HCT116 (cell line): ENCODE data around the gene MROH7. TPM values are rescaled to one million over a fixed set of nuclear protein-coding genes. Genes with fewer than 3 reads are reported as not detected.

Source experiments
- ATAC-seq: fragments of 200-7000 bp; cut with Tn5 transposase; 2 replicates; pipeline ENCODE4 v1.9.1; 2020; ENCODE audit warnings: mild to moderate bottlenecking, moderate library complexity
- BruUV-seq: library from RNA; stranded (reverse); fragments of 400-500 nt; replicated peaks from 2 replicates; lab custom pipeline; 2021; lab: Mats Ljungman, UMichigan
- CTCF ChIA-PET: fragments of 300-600 bp; sonication (Branson Sonifier 250); formaldehyde crosslinking; loops from one replicate; lab custom pipeline; 2021; ENCODE audit warnings: antibody characterized with exemption; lab: Charles Lee
- POLR2A ChIA-PET: fragments of 300-600, 350-600 bp; sonication (Branson Sonifier 250); formaldehyde crosslinking; loops from one replicate; lab custom pipeline; 2021; ENCODE audit warnings: antibody characterized with exemption; lab: Charles Lee
- RAD21 ChIA-PET, 2 experiments: fragments of 300-600 bp; sonication (Branson Sonifier 250); formaldehyde crosslinking; loops; one replicate each; lab custom pipeline; 2023; ENCODE audit warnings: low total read pairs in 2 of 2; ENCODE audit not compliant: uncharacterized antibody in 2 of 2, unreplicated experiment in 2 of 2, low non-redundant PET in 1 of 2; lab: Charles Lee
- DNase-seq: peaks from one replicate; pipeline ENCODE4 v3.0.0-alpha.2; 2010; ENCODE audit warnings: low read depth, low spot score
- H2AFZ ChIP-seq: fragments of 200-600 bp; shearing (Covaris generic), sonication (generic); 2 replicates; pipeline ENCODE4 v1.6.1; 2017; ENCODE audit warnings: low read depth, mixed run types, mixed read lengths, antibody characterized with exemption, low read length; ENCODE audit not compliant: poor library complexity, severe bottlenecking
- H3K27ac ChIP-seq: 2 replicates; pipeline ENCODE4 v1.5.1; 2012; ENCODE audit warnings: low read depth, low read length
- H3K27me3 ChIP-seq: fragments of 200-600 bp; sonication (generic); 2 replicates; pipeline ENCODE4 v1.6.1; 2016; ENCODE audit warnings: mixed run types, low read length, mixed read lengths; ENCODE audit not compliant: insufficient read depth
- H3K36me3 ChIP-seq, 2 experiments: fragments of 200-500 bp in 1 of 2; fragments of 200-600 bp in 1 of 2; sonication (Bioruptor generic) in 1 of 2; sonication (generic) in 1 of 2; 2 replicates each; pipeline versions ENCODE4 v1.5.1 to v1.6.1; 2014 to 2016; ENCODE audit warnings: low read length in 2 of 2, inconsistent platforms in 1 of 2, mixed read lengths in 1 of 2, mixed run types in 1 of 2; ENCODE audit not compliant: insufficient read depth in 2 of 2, control insufficient read depth in 1 of 2
- H3K4me1 ChIP-seq, 2 experiments: fragments of 200-600 bp in 1 of 2; sonication (generic) in 1 of 2; 2 replicates each; pipeline versions ENCODE4 v1.5.1 to v1.6.1; 2012 to 2017; ENCODE audit warnings: low read length in 2 of 2, inconsistent platforms in 1 of 2, mild to moderate bottlenecking in 1 of 2, mixed read lengths in 1 of 2, mixed run types in 1 of 2, moderate library complexity in 1 of 2; ENCODE audit not compliant: insufficient read depth in 2 of 2, control insufficient read depth in 1 of 2
- H3K4me2 ChIP-seq: fragments of 200-600 bp; sonication (generic); 2 replicates; pipeline ENCODE4 v1.6.1; 2017; ENCODE audit warnings: mixed run types, low read length, mixed read lengths
- H3K4me3 ChIP-seq, 2 experiments: fragments of 200-600 bp in 1 of 2; sonication (generic) in 1 of 2; replicated peaks in 1 of 2; 2 replicates each; pipeline ENCODE4 v1.5.1; 2011 to 2016; ENCODE audit warnings: low read length in 2 of 2, control low read depth in 1 of 2, low read depth in 1 of 2, mild to moderate bottlenecking in 1 of 2, mixed read lengths in 1 of 2, mixed run types in 1 of 2
- H3K79me2 ChIP-seq: fragments of 200-600 bp; sonication (generic); 2 replicates; pipeline ENCODE4 v1.6.1; 2017; ENCODE audit warnings: mild to moderate bottlenecking, mixed run types, low read length, moderate library complexity, mixed read lengths; ENCODE audit not compliant: insufficient read depth
- H3K9ac ChIP-seq: fragments of 200-600 bp; sonication (generic); 2 replicates; pipeline ENCODE4 v1.6.1; 2016; ENCODE audit warnings: low read length, mixed read lengths
- H3K9me2 ChIP-seq: fragments of 200-600 bp; sonication (generic), shearing (Covaris generic); 2 replicates; pipeline ENCODE4 v1.6.1; 2017; ENCODE audit warnings: mixed run types, mild to moderate bottlenecking, moderate library complexity; ENCODE audit not compliant: insufficient read depth
- H3K9me3 ChIP-seq, 2 experiments: fragments of 200-500 bp in 1 of 2; fragments of 200-600 bp in 1 of 2; sonication (Bioruptor generic) in 1 of 2; sonication (generic) in 1 of 2; 2 replicates each; pipeline ENCODE4 v1.6.1; 2014 to 2017; ENCODE audit warnings: low read length in 2 of 2, mixed read lengths in 2 of 2, inconsistent platforms in 1 of 2, low read depth in 1 of 2, mild to moderate bottlenecking in 1 of 2, mixed run types in 1 of 2, moderate library complexity in 1 of 2; ENCODE audit not compliant: control insufficient read depth in 1 of 2, insufficient read depth in 1 of 2
- H4K20me1 ChIP-seq: fragments of 200-600 bp; sonication (generic), shearing (Covaris generic); 2 replicates; pipeline ENCODE4 v1.6.1; 2017; ENCODE audit warnings: mixed run types, mild to moderate bottlenecking, moderate library complexity; ENCODE audit not compliant: insufficient read depth
- CBX3 ChIP-seq: IDR thresholded peaks from 2 replicates; pipeline ENCODE4 v1.6.1; 2012; ENCODE audit warnings: low read depth
- CEBPB ChIP-seq: IDR thresholded peaks from 2 replicates; pipeline ENCODE4 v1.6.1; 2012; ENCODE audit warnings: low read depth
- EGR1 ChIP-seq: IDR thresholded peaks from 2 replicates; pipeline ENCODE4 v1.6.1; 2012; ENCODE audit warnings: low read depth
- EZH2 ChIP-seq: fragments of 200-600 bp; sonication (generic); IDR thresholded peaks from 2 replicates; pipeline ENCODE4 v1.6.1; 2017; ENCODE audit warnings: antibody characterized with exemption, mixed run types
- FOSL1 ChIP-seq: IDR thresholded peaks from 2 replicates; pipeline ENCODE4 v1.6.1; 2012; ENCODE audit warnings: low read depth
- JUND ChIP-seq: IDR thresholded peaks from 2 replicates; pipeline ENCODE4 v1.6.1; 2012
- MAX ChIP-seq: IDR thresholded peaks from 2 replicates; pipeline ENCODE4 v1.6.1; 2012
- POLR2AphosphoS5 ChIP-seq: IDR thresholded peaks from 2 replicates; pipeline ENCODE4 v1.6.1; 2011; ENCODE audit warnings: mild to moderate bottlenecking, low read depth, low read length, moderate library complexity
- RAD21 ChIP-seq: IDR thresholded peaks from 2 replicates; pipeline ENCODE4 v1.6.1; 2012; ENCODE audit warnings: low read depth, mild to moderate bottlenecking
- SIN3A ChIP-seq: IDR thresholded peaks from 2 replicates; pipeline ENCODE4 v1.6.1; 2012; ENCODE audit warnings: low read depth
- SP1 ChIP-seq: IDR thresholded peaks from 2 replicates; pipeline ENCODE4 v1.6.1; 2012; ENCODE audit warnings: low read depth
- SRF ChIP-seq: IDR thresholded peaks from 2 replicates; pipeline ENCODE4 v1.6.1; 2012; ENCODE audit warnings: low read depth
- YY1 ChIP-seq: IDR thresholded peaks from 2 replicates; pipeline ENCODE4 v1.6.1; 2011; ENCODE audit warnings: low read length, low read depth, moderate library complexity, mild to moderate bottlenecking; ENCODE audit not compliant: insufficient replicate concordance; ENCODE audit errors: extremely low read depth
- ZBTB33 ChIP-seq: IDR thresholded peaks from 2 replicates; pipeline ENCODE4 v1.6.1; 2011; ENCODE audit warnings: mild to moderate bottlenecking, low read length, moderate library complexity; ENCODE audit not compliant: insufficient replicate concordance; ENCODE audit errors: extremely low read depth
- ZFX ChIP-seq: fragments of 450-650 bp; IDR thresholded peaks from 2 replicates; pipeline ENCODE4 v1.6.1; 2017
- intact Hi-C: fragments of 100-400 bp; cut with micrococcal nuclease; formaldehyde crosslinking; loops from 2 replicates; pipeline ENCODE4 v1.10.0; 2022
- total RNA-seq: library from RNA; stranded (reverse); gene quantifications from one replicate; pipeline ENCODE4 v1.2.1, GENCODE V29; 2021; ENCODE audit not compliant: unreplicated experiment
- TF ChIP-seq, protein P1 (sequence below): IDR thresholded peaks from 2 replicates; pipeline ENCODE4 v1.6.1; 2012

The MROH7 gene
- total RNA-seq, 1 experiment from 2014 or later: 1.1 TPM

DNA sequence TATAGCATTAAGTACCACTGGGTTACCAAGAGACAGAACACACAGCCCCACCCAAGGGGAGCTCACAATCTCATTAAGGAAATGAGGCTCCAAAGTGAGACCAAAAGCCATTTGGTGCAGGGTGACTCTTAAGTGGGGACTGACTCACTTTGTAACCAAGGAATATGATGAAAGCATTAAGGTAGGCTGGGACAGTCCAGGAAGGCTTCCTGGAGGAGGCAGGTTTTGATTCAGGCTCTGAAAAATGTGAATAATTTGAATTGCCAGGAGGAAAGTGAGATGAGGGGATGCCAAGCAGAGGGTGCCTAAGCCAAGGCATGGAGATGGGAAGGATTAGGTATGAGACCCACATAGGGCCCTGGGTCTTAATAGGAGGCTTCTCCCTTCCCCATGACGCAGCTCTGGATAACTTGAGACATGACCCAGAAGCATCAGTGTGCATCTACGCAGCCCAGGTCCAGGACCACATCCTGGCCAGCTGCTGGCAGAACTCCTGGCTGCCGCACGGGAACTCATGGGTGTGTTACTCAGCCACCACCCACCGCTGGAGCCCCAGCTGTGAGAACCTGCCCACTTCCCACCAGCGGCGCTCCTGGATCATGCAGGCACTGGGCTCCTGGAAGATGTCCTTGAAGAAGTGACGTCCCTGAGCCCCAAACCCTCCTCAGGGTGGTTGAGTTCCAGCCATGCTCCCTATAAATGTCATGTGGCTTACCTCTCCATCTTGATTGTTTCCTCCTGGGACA lies 68.1 kb downstream of the MROH7 start:
- Histone ChIP-seq H3K9ac (no peak overlapping the region), H3K4me1 (no peaks in the 10 kb centered on the region), H3K27me3 (peaks cover 26% of the 10 kb centered on the region), H2AFZ (no peak overlapping the region), H3K79me2 (no peaks in the 10 kb centered on the region), H4K20me1 (no peaks in the 10 kb centered on the region), H3K9me2 (no peaks in the 10 kb centered on the region)
- ChIA-PET RAD21 (no interaction called here), CTCF (no interaction called here), POLR2A (no interaction called here)
- DNase-seq (no peak), ATAC-seq (no peak)
- intact Hi-C loops: no loop called here
- no TSS peak for BruUV-seq
- TF ChIP-seq, protein P1, sequence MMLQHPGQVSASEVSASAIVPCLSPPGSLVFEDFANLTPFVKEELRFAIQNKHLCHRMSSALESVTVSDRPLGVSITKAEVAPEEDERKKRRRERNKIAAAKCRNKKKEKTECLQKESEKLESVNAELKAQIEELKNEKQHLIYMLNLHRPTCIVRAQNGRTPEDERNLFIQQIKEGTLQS: no peak
- TF ChIP-seq RAD21 (no peak), CBX3 (no peak), YY1 (no peak), SP1 (no peak), CEBPB (no peak), EGR1 (no peak), MAX (no peak), SIN3A (no peak)
- TF ChIP-seq, all 23 proteins: peak for 0
- no peak overlapping the region for H3K27ac ChIP-seq
- no peak overlapping the region for H3K4me3 ChIP-seq
- H3K36me3 ChIP-seq: no peaks in the 10 kb centered on the region
- no peaks in the 10 kb centered on the region for H3K9me3 ChIP-seq
- no peak overlapping the region for H3K4me2 ChIP-seq

DNA sequence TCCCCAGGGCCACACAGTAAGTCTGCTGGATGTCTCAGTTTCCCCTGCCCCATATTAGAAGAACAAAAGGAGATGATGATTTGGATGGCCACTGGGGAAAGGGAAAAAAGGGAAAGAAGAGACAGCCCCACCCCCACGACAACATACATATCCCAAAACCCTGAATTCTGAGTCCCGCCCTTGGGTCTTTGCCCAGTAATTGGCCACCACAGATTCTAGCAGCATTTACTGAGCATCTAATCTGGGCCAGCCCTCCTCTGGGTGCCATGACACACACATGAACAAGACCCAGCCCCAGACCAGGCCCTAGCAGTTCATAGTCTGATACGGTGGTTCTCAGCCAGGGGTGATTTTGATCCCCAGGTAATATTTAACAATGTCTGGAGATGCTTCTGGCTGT lies 68.8 kb downstream of the MROH7 start:
- Histone ChIP-seq H3K27ac (no peak overlapping the region), H3K9me2 (no peaks in the 10 kb centered on the region), H3K4me1 (peaks cover 3 to 4% of the 10 kb centered on the region in 2 experiments; a peak in 3 of 4 replicates), H3K4me2 (no peak overlapping the region), H3K27me3 (peaks cover 26% of the 10 kb centered on the region), H4K20me1 (no peaks in the 10 kb centered on the region), H3K9me3 (no peaks in the 10 kb centered on the region), H2AFZ (no peak overlapping the region), H3K4me3 (no peak overlapping the region), H3K79me2 (no peaks in the 10 kb centered on the region), H3K9ac (no peak overlapping the region), H3K36me3 (no peaks in the 10 kb centered on the region)
- ATAC-seq: no peak
- DNase-seq: no peak
- ChIA-PET POLR2A (no interaction called here), CTCF (no interaction called here), RAD21 (no interaction called here)
- intact Hi-C loops: no loop called here
- BruUV-seq: no TSS peak
- TF ChIP-seq SRF (no peak), ZFX (no peak), POLR2AphosphoS5 (no peak), FOSL1 (no peak), JUND (no peak), YY1 (no peak), ZBTB33 (no peak), CBX3 (no peak), EGR1 (no peak), EZH2 (no peak)
- TF ChIP-seq, protein P1: no peak
